Measurements from ENCODE around the gene SDC1.

DNA sequence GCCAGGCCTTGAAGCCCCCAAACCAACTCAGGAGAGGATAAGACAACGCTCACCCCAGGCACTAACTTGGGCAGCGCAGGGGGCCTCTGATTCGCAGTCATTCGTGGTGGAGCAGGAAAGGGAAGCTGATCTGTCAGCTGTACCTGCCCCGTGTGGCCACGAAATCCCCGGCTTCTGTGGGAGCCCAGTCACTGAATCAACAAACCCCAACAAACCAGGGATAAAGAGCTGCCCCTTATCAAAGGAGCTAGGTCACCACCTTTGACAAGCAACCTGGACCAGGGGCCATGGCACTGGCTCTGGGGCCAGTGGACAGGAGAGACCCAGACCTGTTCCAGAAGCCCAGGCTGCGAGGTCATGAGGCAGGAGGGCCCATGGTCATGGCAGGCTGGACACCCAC, 14.5 kb downstream of the SDC1 start:
- no peak for TF ChIP-seq EZH2 (IDR thresholded peaks at IDR 0.05; ENCODE audit: borderline replicate concordance, low read depth, low read length, severe bottlenecking)
- TF ChIP-seq, protein P1, sequence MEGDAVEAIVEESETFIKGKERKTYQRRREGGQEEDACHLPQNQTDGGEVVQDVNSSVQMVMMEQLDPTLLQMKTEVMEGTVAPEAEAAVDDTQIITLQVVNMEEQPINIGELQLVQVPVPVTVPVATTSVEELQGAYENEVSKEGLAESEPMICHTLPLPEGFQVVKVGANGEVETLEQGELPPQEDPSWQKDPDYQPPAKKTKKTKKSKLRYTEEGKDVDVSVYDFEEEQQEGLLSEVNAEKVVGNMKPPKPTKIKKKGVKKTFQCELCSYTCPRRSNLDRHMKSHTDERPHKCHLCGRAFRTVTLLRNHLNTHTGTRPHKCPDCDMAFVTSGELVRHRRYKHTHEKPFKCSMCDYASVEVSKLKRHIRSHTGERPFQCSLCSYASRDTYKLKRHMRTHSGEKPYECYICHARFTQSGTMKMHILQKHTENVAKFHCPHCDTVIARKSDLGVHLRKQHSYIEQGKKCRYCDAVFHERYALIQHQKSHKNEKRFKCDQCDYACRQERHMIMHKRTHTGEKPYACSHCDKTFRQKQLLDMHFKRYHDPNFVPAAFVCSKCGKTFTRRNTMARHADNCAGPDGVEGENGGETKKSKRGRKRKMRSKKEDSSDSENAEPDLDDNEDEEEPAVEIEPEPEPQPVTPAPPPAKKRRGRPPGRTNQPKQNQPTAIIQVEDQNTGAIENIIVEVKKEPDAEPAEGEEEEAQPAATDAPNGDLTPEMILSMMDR (IDR thresholded peaks at IDR 0.05; ENCODE audit: borderline replicate concordance, extremely low read depth, low read length, poor library complexity, severe bottlenecking) = no peak
